Breast epithelium (tissue), 4 donors: Measurements from ENCODE around the gene ATRN. TPM values are rescaled to one million over a fixed set of nuclear protein-coding genes. Genes with fewer than 3 reads are reported as not detected.

Source experiments
- DNase-seq, 2 donors: peaks; one replicate each; pipeline ENCODE4 v3.0.0-alpha.2; 2019; ENCODE audit warnings: low spot score in 2 of 2
- H3K27ac ChIP-seq, 2 donors: fragments of 200-600 bp; sonication (generic) in 1 of 2; one replicate each; pipeline ENCODE4 v1.5.1; 2016 to 2019; ENCODE audit warnings: mild to moderate bottlenecking in 1 of 2
- H3K27me3 ChIP-seq, 2 donors: fragments of 200-600 bp; sonication (generic) in 1 of 2; one replicate each; pipeline versions ENCODE4 v1.5.1 to v1.6.0; 2017 to 2019; ENCODE audit warnings: control low read depth in 1 of 2, mild to moderate bottlenecking in 1 of 2
- H3K36me3 ChIP-seq: fragments of 200-600 bp; one replicate; pipeline ENCODE4 v1.5.1; 2019
- H3K4me1 ChIP-seq, 2 donors: fragments of 200-600 bp; sonication (generic); one replicate each; pipeline ENCODE4 v1.5.1; 2016 to 2019; ENCODE audit warnings: control low read depth in 1 of 2
- H3K4me3 ChIP-seq, 3 donors: fragments of 200-600 bp; sonication (generic); 1 replicate in 2 of 3; 2 replicates in 1 of 3; pipeline ENCODE4 v1.5.1; 2016 to 2019; ENCODE audit warnings: mild to moderate bottlenecking in 3 of 3, moderate library complexity in 2 of 3
- H3K9me3 ChIP-seq, 2 donors: fragments of 200-600 bp; sonication (generic) in 1 of 2; one replicate each; pipeline ENCODE4 v1.5.1; 2016 to 2019; ENCODE audit warnings: control low read depth in 1 of 2
- CTCF ChIP-seq, 3 donors: fragments of 450-650 bp; IDR thresholded peaks; one replicate each; pipeline ENCODE4 v1.5.1; 2016 to 2017; ENCODE audit warnings: antibody characterized with exemption in 3 of 3, mild to moderate bottlenecking in 3 of 3, moderate library complexity in 3 of 3
- POLR2A ChIP-seq: fragments of 450-650 bp; IDR thresholded peaks from one replicate; pipeline ENCODE4 v1.6.1; 2016; ENCODE audit warnings: antibody characterized with exemption, mild to moderate bottlenecking, moderate library complexity
- POLR2AphosphoS5 ChIP-seq, 3 donors: sonication (generic); formaldehyde crosslinking; IDR thresholded peaks; one replicate each; pipeline ENCODE4 v1.6.1; 2017; ENCODE audit warnings: antibody characterized with exemption in 3 of 3
- intact Hi-C: fragments of 100-400 bp; cut with DNase I; formaldehyde crosslinking; loops from one replicate; pipeline ENCODE4 v1.15.1; 2023; ENCODE audit warnings: low total_unique reads
- total RNA-seq, 3 donors: library from RNA; depleted of rRNA; stranded (reverse); fragments of >200 nt; gene quantifications; one replicate each; pipeline ENCODE4 v1.1.0, GENCODE V29; 2016

ATRN gene
- total RNA-seq, 3 donors from 2014 or later: 26.5 to 35.6 (median 32.3) TPM

- H3K27me3 ChIP-seq: no peaks in the 10 kb centered on the region
- DNase-seq: no peak
- H3K27ac ChIP-seq: no peak overlapping the region
- intact Hi-C loops: no loop called here
- no peaks in the 10 kb centered on the region for H3K36me3 ChIP-seq
- H3K4me3 ChIP-seq: no peak overlapping the region
- no peaks in the 10 kb centered on the region for H3K4me1 ChIP-seq
- no peaks in the 10 kb centered on the region for H3K9me3 ChIP-seq
- TF ChIP-seq POLR2A (no peak), CTCF (IDR thresholded peaks at IDR 0.05) (no peak), POLR2AphosphoS5 (IDR thresholded peaks at IDR 0.05) (no peak)
Measured at GRCh38 chr20:3653921-3654320, 183.1 kb downstream of the ATRN start.

- Histone ChIP-seq H3K4me3 (no peak overlapping the region), H3K27me3 (peaks cover 0 to 5% of the 10 kb centered on the region in 2 donors), H3K9me3 (no peaks in the 10 kb centered on the region), H3K27ac (no peak overlapping the region), H3K4me1 (no peaks in the 10 kb centered on the region), H3K36me3 (no peaks in the 10 kb centered on the region)
- intact Hi-C loops: no loop called here
- TF ChIP-seq CTCF (IDR thresholded peaks at IDR 0.05) (no peak), POLR2A (no peak), POLR2AphosphoS5 (IDR thresholded peaks at IDR 0.05) (no peak)
- DNase-seq: no peak
Measured at GRCh38 chr20:3654326-3655130, 183.7 kb downstream of the ATRN start.

GRCh38 chr20:3655131-3655405, 184.2 kb downstream of the ATRN start:
- Histone ChIP-seq H3K27ac (no peak overlapping the region), H3K4me3 (no peak overlapping the region), H3K9me3 (no peaks in the 10 kb centered on the region), H3K36me3 (no peaks in the 10 kb centered on the region), H3K27me3 (peaks cover 0 to 11% of the 10 kb centered on the region in 2 donors), H3K4me1 (no peaks in the 10 kb centered on the region)
- no peak for DNase-seq
- intact Hi-C loops: no loop called here
- TF ChIP-seq POLR2AphosphoS5 (IDR thresholded peaks at IDR 0.05) (no peak), CTCF (IDR thresholded peaks at IDR 0.05) (no peak), POLR2A (no peak)

GRCh38 chr20:3658019-3658715, 187.3 kb downstream of the ATRN start:
- no peak overlapping the region for H3K4me3 ChIP-seq
- intact Hi-C loops: no loop called here
- H3K27ac ChIP-seq: no peak overlapping the region
- H3K4me1 ChIP-seq: peaks cover 0 to 5% of the 10 kb centered on the region in 2 donors
- peaks cover 0 to 39% of the 10 kb centered on the region in 2 donors for H3K27me3 ChIP-seq
- DNase-seq: no peak
- H3K36me3 ChIP-seq: no peaks in the 10 kb centered on the region
- no peak for TF ChIP-seq POLR2A
- no peak for TF ChIP-seq CTCF (IDR thresholded peaks at IDR 0.05)
- no peak for TF ChIP-seq POLR2AphosphoS5 (IDR thresholded peaks at IDR 0.05)
- H3K9me3 ChIP-seq: no peaks in the 10 kb centered on the region
